ENCODE data around the gene IFNA17. TPM values are rescaled to one million over a fixed set of nuclear protein-coding genes. Genes with fewer than 3 reads are reported as not detected.

Gene IFNA17
- total and polyA plus RNA-seq, 2 donors (not counting 3 experiments of a cell fraction or from before 2014, with no cell fraction given): not detected

DNA sequence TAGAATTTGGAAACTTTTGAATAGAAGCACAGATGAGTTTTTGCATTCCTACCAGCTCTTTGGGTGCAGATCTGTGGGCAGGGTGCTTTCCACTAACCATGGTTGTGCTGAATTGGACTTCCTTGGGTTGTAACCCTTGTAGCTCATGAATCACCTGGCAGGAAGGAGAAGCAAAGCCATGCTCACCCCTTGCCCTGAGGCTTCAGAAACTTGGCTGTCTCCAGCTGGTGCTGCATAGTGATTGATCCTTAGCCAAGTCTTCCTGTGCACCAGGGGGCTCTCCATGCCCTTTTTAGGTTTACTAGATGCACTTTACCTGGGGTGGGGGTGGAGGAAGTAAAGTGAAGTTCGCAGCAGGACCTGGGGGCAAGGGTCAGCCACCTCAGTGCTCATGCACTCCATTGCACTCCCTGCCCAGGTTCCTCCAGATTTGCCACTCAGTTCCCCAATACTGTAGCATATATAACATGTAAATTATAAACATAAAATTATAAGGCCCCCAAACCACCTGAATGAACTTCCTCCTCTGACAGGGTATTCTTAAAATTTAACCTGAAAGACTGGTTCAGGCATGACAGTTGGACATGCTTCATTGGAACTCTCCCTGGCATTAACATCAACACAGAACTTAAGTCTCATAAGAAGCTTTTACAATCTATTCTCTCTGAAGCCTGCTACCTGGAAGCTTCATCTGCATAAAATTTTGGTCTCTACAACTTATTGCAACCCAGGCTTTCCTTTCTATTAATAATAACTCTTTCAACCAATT, 37.6 kb upstream of the IFNA17 start:
- no peak for FAIRE-seq
- dilution Hi-C loops (cut with MboI; ENCODE audit: extremely low pct_ligation_motif_present, low sequenced_read_pairs): no loop called here

More for the DNA sequence above, 37.6 kb upstream of the IFNA17 start:
- intact Hi-C loops (cut with micrococcal nuclease): no loop called here
- no peaks in the 10 kb centered on the region for H3K36me3 ChIP-seq (ENCODE audit: control insufficient read depth in 2 of 2, extremely low read depth in 1 of 2, insufficient read depth in 2 of 2, low read length in 2 of 2)
- no peak overlapping the region for H3K27ac ChIP-seq (ENCODE audit: insufficient read depth, low read depth, low read length)
- ChIA-PET POLR2A (no interaction called here), CTCF (interaction anchor here (2.0 to 2.1 kb wide), 2 partner anchors 12 to 130 kb away, joined by 7 to 9 read pairs; no protein-coding TSS in a partner anchor)
- no peaks in the 10 kb centered on the region for H3K9me1 ChIP-seq (replicated peaks; ENCODE audit: control insufficient read depth, extremely low read depth, insufficient read depth, low read length)
- BruUV-seq (replicated peaks): no TSS peak
- no peak for DNase-seq (ENCODE audit: low read depth, low spot score)
- H3K27me3 ChIP-seq (ENCODE audit: control insufficient read depth in 2 of 2, insufficient read depth in 2 of 2, low read length in 2 of 2): peaks cover 16 to 31% of the 10 kb centered on the region in 2 experiments
- H4K20me1 ChIP-seq (replicated peaks; ENCODE audit: control insufficient read depth, extremely low read depth, insufficient read depth, low read length): no peaks in the 10 kb centered on the region
- no peak overlapping the region for H3K4me2 ChIP-seq (ENCODE audit: insufficient read depth, low read length)
- no peak overlapping the region for H3K4me3 ChIP-seq (replicated peaks in 1 of 3; ENCODE audit: insufficient read depth in 1 of 3, low read depth in 1 of 3, low read length in 3 of 3)
- H3K9ac ChIP-seq (replicated peaks; ENCODE audit: extremely low read depth, insufficient read depth, low read length): no peak overlapping the region
- H3K79me2 ChIP-seq (ENCODE audit: control insufficient read depth, insufficient read depth, low read length): no peaks in the 10 kb centered on the region
- no peak for TF ChIP-seq JUN (IDR thresholded peaks at IDR 0.05; ENCODE audit: borderline replicate concordance, insufficient read depth, insufficient read length, low read depth)
- no peak for TF ChIP-seq EZH2 (IDR thresholded peaks at IDR 0.05; ENCODE audit: borderline replicate concordance, low read depth, low read length, severe bottlenecking)
- no peak for TF ChIP-seq FOS (IDR thresholded peaks at IDR 0.05; ENCODE audit: borderline replicate concordance, insufficient read depth, low read length)
- TF ChIP-seq MYC (IDR thresholded peaks at IDR 0.05; ENCODE audit: low read depth, low read length): no peak
- TF ChIP-seq GATA2 (IDR thresholded peaks at IDR 0.05; ENCODE audit: insufficient read depth, insufficient read length, low read depth, low read length): no peak
- no peak for TF ChIP-seq POLR2AphosphoS5 (IDR thresholded peaks at IDR 0.05; ENCODE audit: insufficient read depth, low read depth, low read length)
- TF ChIP-seq POLR2A (IDR thresholded peaks at IDR 0.05; ENCODE audit: low read depth, low read length): no peak
- TF ChIP-seq, protein P1, sequence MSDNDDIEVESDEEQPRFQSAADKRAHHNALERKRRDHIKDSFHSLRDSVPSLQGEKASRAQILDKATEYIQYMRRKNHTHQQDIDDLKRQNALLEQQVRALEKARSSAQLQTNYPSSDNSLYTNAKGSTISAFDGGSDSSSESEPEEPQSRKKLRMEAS (IDR thresholded peaks at IDR 0.05; ENCODE audit: insufficient read depth, insufficient read length): no peak
- TF ChIP-seq, protein P2, sequence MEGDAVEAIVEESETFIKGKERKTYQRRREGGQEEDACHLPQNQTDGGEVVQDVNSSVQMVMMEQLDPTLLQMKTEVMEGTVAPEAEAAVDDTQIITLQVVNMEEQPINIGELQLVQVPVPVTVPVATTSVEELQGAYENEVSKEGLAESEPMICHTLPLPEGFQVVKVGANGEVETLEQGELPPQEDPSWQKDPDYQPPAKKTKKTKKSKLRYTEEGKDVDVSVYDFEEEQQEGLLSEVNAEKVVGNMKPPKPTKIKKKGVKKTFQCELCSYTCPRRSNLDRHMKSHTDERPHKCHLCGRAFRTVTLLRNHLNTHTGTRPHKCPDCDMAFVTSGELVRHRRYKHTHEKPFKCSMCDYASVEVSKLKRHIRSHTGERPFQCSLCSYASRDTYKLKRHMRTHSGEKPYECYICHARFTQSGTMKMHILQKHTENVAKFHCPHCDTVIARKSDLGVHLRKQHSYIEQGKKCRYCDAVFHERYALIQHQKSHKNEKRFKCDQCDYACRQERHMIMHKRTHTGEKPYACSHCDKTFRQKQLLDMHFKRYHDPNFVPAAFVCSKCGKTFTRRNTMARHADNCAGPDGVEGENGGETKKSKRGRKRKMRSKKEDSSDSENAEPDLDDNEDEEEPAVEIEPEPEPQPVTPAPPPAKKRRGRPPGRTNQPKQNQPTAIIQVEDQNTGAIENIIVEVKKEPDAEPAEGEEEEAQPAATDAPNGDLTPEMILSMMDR (IDR thresholded peaks at IDR 0.05; ENCODE audit: extremely low read depth in 1 of 2, insufficient read depth in 1 of 2, low read depth in 1 of 2, low read length in 2 of 2): no peak
- H3K4me1 ChIP-seq (ENCODE audit: control insufficient read depth, extremely low read depth, insufficient read depth, low read length): no peaks in the 10 kb centered on the region
- H3K9me3 ChIP-seq (replicated peaks; ENCODE audit: control insufficient read depth, insufficient read depth, low read length): no peaks in the 10 kb centered on the region
- H2AFZ ChIP-seq (ENCODE audit: low read depth, low read length): no peak overlapping the region
